Measurements from ENCODE around the gene CCR7.
"Not testable (repeated sequence)": the region's sequence is repeated elsewhere in the genome, so short reads cannot be mapped to it uniquely, and the experiment has no call there.

The CCR7 gene

DNA sequence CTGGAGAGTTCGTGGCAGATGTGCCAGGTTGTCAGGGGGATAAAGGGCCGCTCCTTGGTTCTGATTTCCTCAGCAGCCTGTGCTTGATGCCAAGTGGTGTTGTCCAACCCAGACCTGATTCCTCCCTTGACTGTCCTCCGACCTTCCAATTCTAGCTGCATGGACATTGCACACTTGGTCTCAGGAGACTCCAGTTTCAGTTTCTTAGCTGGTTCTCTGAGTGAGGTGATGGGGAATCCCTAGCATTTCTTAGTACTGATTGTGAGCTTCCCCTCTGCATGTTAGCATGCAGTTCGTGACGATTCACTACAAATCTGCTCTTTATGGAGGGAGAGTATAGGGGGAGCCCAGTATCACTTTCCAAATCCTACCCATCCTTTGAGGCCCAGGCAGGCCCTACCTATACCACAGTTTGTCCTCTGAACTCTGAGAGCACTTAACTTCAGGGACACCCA, 12.4 kb upstream of the CCR7 start:
- TF ChIP-seq, protein P1, sequence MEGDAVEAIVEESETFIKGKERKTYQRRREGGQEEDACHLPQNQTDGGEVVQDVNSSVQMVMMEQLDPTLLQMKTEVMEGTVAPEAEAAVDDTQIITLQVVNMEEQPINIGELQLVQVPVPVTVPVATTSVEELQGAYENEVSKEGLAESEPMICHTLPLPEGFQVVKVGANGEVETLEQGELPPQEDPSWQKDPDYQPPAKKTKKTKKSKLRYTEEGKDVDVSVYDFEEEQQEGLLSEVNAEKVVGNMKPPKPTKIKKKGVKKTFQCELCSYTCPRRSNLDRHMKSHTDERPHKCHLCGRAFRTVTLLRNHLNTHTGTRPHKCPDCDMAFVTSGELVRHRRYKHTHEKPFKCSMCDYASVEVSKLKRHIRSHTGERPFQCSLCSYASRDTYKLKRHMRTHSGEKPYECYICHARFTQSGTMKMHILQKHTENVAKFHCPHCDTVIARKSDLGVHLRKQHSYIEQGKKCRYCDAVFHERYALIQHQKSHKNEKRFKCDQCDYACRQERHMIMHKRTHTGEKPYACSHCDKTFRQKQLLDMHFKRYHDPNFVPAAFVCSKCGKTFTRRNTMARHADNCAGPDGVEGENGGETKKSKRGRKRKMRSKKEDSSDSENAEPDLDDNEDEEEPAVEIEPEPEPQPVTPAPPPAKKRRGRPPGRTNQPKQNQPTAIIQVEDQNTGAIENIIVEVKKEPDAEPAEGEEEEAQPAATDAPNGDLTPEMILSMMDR (IDR thresholded peaks at IDR 0.05; ENCODE audit: insufficient read depth, low read depth, low read length, missing control alignments), result no peak
- DNase-seq (ENCODE audit: low read depth), result peak; percentile 86
- H3K4me3 ChIP-seq (ENCODE audit: low read depth, low read length), result no peak overlapping the region

DNA sequence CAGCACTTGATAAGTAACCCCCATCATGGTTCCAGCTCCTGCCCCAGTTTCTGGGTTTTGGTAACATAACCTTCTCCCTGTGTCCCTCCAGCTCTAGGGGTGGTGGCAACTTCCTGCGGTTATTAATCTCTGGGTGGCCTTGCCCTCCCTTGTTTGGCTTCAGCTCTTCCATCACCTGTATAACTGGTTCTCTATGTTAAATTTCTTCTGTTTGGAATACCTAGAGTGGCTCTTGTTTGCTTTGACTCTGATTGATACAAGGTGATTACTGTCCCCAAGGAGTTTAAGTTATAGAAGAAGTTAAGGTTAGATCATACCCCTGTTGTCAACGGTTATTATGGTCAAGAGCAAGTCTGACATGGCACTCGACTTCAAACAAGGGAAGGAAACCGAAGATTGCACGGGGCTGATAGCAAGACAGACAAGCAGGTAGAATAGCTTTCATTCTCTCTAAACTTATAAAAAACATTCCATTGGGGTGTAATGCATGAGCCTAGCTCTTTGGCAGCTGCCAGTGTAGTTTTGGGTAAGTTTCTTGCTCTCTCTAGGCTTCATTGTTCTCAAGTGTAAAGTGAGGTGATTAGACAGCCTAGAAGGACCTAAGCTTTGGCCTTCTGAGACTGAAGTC, 11.0 kb upstream of the CCR7 start:
- TF ChIP-seq, protein P1 (IDR thresholded peaks at IDR 0.05; ENCODE audit: insufficient read depth, low read depth, low read length, missing control alignments), result no peak
- no peak overlapping the region for H3K4me3 ChIP-seq (ENCODE audit: low read depth, low read length)
- DNase-seq (ENCODE audit: low read depth), result no peak

DNA sequence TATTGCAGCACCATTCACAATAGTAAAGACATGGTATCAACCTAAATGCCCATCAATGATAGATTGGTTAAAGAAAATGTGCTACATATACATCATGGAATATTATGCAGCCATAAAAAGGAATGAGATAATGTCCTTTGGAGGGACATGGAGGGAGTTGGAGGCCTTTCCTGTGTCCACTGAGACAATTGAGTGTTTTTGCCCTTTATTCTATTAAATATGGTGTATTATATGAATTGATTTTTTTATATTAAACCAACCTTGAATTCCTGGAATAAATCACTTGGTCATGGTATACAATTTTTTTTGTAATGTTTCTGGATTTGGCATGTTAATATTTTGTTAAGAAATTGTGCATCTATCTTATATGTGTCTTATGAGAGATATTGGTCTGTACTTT, 9.0 kb upstream of the CCR7 start:
- no peak overlapping the region for H3K4me3 ChIP-seq (ENCODE audit: low read depth, low read length)
- DNase-seq (ENCODE audit: low read depth), result no peak
- TF ChIP-seq, protein P1 (IDR thresholded peaks at IDR 0.05; ENCODE audit: insufficient read depth, low read depth, low read length, missing control alignments), result no peak

DNA sequence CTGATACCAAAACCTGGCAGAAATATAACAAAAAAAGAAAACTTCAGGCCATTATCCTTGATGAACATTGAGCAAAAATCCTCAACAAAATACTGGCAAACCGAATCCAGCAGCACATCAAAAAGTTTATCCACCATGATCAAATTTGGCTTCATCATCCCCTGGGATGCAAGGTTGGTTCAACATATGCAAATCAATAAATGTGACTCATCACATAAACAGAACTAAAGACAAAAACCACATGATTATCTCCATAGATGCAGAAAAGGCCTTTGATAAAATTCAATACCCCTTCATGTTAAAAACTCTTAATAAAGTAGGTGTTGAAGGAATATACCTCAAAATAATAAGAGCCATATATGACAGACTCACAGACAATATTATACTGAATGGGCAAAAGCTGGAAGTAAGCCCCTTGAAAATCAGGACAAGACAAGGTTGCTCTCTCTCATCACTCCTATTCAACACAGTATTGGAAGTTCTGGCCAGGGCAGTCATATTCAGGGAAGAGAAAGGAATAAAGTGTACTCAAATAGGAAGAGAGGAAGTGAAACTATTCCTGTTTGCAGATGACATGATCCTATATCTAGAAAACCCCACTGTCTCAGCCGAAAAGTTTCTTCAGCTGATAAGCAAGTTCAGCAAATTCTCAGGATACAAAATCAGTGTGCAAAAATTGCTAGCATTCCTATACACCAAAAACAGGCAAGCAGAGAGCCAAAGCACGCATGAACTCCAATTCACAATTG, 7.1 kb upstream of the CCR7 start:
- H3K4me3 ChIP-seq (ENCODE audit: low read depth, low read length); DNase-seq (ENCODE audit: low read depth): not testable (repeated sequence)

DNA sequence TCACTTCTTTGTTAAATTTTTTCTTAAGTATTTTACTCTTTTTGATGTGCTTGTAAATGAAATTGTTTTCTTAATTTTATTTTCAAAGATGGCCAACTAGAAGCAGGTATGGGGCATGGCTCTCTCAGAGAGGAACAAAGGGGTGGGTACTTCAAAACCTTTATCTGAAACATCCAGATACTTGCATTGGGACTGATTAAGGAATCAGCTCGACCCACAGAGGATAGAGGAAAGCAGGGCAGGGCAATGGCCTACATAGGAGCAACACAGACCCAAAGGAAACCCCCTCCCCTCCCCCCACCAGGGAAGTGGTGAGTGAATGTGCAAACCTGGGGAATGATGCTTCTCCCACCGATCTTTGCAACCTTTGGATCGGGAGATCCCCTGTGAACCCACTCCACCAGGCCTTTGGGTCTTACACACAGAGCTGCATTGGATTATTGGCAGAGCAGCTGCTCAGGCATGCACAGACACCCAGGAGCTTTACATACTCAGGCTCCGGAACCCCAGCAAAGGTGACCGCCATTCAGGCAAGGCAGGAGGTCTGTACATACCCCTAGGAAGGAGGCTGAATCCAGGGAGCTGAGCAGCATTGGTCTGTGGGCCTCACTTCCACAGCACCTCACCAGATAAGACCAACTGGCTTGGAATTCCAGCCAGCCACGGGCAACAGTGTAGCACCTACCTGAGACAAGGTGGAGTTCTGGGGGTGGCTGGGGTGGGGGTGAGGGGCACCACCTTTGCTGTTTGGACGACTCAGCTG, 3.0 kb upstream of the CCR7 start:
- DNase-seq (ENCODE audit: low read depth), result no peak
- no peak overlapping the region for H3K4me3 ChIP-seq (ENCODE audit: low read depth, low read length)
- TF ChIP-seq, protein P1 (IDR thresholded peaks at IDR 0.05; ENCODE audit: insufficient read depth, low read depth, low read length, missing control alignments), result no peak

DNA sequence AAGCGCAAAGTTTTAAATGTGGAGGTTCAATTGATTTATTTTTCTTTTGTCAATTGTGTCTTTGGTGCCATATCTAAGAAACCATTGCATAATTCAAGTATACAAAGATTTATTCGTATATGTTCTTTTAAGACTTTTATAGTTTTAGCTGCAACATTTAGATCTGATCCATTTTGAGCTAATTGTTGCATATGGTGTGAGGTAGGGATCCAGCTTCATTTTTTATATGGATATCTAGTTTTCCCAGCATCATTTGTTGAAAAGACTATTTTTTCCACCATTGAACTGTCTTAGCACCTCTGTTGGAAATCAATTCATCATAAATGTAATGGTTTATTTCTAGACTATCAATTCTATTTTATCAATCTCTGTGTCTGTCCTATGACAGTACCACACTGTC, 2.1 kb upstream of the CCR7 start:
- H3K4me3 ChIP-seq (ENCODE audit: low read depth, low read length), result no peak overlapping the region
- TF ChIP-seq, protein P1 (IDR thresholded peaks at IDR 0.05; ENCODE audit: insufficient read depth, low read depth, low read length, missing control alignments), result no peak
- DNase-seq (ENCODE audit: low read depth), result no peak

DNA sequence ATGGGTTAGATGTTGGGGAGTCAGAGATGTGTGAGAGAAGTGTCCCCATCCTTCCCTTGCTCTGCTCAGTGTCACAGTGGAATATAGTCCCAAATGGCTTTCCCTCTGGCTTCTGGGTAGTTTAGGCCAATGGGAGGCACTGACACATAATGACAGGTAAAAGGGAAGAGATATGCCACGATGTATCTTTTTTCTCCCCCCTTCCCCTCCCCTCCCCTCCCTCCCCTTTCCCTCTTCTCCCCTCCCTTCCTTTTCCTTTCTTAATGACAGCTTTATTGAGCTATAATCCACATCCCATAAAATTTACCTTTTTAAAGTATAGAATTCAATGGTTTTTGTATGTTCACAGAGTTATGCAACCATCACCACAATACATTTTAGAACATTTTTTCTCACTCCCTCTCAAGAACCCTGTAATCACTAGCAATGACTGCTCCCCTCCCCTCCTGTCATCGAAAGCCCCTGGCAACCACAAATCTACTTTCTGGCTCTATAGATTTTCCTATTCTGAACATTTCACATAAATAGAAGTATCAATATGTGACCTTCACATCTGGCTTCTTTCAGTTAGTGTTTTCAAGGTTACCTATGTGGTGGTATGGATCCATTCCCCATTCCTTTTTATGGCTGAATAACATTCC, 617 bp upstream of the CCR7 start:
- H3K4me3 ChIP-seq (ENCODE audit: low read depth, low read length), result peak overlapping the region; percentile 64
- TF ChIP-seq, protein P1 (IDR thresholded peaks at IDR 0.05; ENCODE audit: insufficient read depth, low read depth, low read length, missing control alignments), result no peak
- peak; percentile 57 for DNase-seq (ENCODE audit: low read depth)

All from GM12865 (cell line).